Activated T-helper 17 cell treated with anti-CD3 and anti-CD28 coated beads, Interleukin-2, amount 50 U/mL, for 72 hours (primary cell): ENCODE data around the gene AGAP1. TPM values are rescaled to one million over a fixed set of nuclear protein-coding genes. Genes with fewer than 3 reads are reported as not detected.
"Not testable (repeated sequence)": the region's sequence is repeated elsewhere in the genome, so short reads cannot be mapped to it uniquely, and the experiment has no call there.

Experiments
- ATAC-seq: fragments of 150-1000 bp; cut with Tn5 transposase; replicated peaks from 2 replicates; pipeline ENCODE4 v1.10.0; 2021; ENCODE audit warnings: mild to moderate bottlenecking, moderate library complexity
- H3K27ac Mint-ChIP-seq: one replicate; pipeline ENCODE4 v1.8.0; 2022; ENCODE audit warnings: mixed read lengths
- H3K27me3 Mint-ChIP-seq: one replicate; pipeline ENCODE4 v1.8.0; 2022; ENCODE audit warnings: mixed read lengths
- H3K36me3 Mint-ChIP-seq: one replicate; pipeline ENCODE4 v1.8.0; 2022; ENCODE audit warnings: low read depth, mild to moderate bottlenecking, mixed read lengths
- H3K4me1 Mint-ChIP-seq: one replicate; pipeline ENCODE4 v1.8.0; 2022; ENCODE audit warnings: mixed read lengths
- H3K4me3 Mint-ChIP-seq: one replicate; pipeline ENCODE4 v1.8.0; 2022; ENCODE audit warnings: mild to moderate bottlenecking, mixed read lengths
- H3K9me3 Mint-ChIP-seq: one replicate; pipeline ENCODE4 v1.8.0; 2022; ENCODE audit warnings: mixed read lengths
- total RNA-seq, 2 donors: library from RNA; stranded (reverse); gene quantifications; one replicate each; pipeline ENCODE4 v1.2.3, GENCODE V29; 2022

Gene AGAP1
- total RNA-seq, 2 donors from 2014 or later = 2.2 to 5.3 TPM

DNA sequence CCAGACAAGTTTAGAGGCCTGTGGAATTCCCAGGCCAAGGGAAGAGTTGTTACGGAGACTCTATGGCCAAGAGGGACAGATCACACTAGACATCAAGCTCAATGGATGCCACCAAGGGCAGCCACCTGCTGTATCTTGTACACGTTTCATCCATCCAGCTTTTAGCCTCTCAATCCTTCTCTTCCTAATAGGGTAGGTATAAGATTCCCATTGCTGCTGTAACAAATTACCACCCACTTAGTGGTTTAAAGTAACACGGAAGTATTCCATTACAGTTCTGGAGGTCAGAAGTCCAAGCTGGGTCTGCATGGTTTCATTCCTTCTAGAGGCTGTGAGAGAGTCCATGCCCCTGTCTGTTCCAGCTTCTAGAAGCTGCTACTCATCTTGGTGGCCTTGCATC lies 586.6 kb downstream of the AGAP1 start:
- no peaks in the 10 kb centered on the region for H3K36me3 Mint-ChIP-seq
- no peak overlapping the region for H3K4me3 Mint-ChIP-seq
- H3K27ac Mint-ChIP-seq = no peak overlapping the region
- no peaks in the 10 kb centered on the region for H3K27me3 Mint-ChIP-seq
- no peaks in the 10 kb centered on the region for H3K4me1 Mint-ChIP-seq
- H3K9me3 Mint-ChIP-seq = no peaks in the 10 kb centered on the region
- no peak for ATAC-seq

DNA sequence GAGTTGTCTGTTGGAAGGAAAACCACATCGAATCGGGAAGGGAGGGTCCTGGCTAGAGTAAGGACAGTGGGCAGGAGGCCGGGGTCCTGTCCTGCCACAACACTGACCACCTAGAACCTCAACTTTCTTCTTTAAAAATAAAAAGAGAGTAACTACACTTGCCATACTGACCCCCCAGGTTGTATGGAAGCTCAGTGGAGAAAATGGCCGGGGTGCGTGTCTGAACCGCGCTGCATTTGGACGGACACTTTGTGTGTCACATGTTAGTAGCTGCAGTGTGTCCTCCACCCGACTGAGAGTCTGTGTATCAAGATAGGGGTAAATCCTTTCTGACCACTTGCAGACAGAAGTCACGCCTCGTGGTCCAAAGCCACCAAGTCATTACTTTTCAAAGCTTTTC lies 587.3 kb downstream of the AGAP1 start:
- H3K27me3 Mint-ChIP-seq = no peaks in the 10 kb centered on the region
- no peak overlapping the region for H3K27ac Mint-ChIP-seq
- no peaks in the 10 kb centered on the region for H3K9me3 Mint-ChIP-seq
- H3K4me1 Mint-ChIP-seq = no peaks in the 10 kb centered on the region
- no peaks in the 10 kb centered on the region for H3K36me3 Mint-ChIP-seq
- no peak overlapping the region for H3K4me3 Mint-ChIP-seq
- ATAC-seq = no peak

DNA sequence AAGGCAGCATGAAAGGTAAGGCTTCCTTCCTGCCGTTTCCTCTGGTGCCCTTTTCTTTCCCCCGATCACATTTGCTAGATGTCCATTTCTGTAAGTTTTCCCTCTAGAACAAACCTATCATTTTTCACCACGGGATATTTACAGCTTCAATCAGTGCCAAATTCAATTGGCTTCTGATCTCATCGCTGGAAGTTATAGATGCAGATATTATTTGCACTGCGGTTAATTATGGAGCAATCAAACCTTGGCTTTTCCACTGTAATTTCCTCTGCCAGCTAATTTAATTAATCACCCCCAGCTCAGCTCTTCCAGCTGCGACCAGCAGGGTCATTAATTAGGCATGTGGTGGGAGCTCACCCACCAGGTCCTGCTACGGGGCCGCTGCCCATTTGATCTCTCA lies 588.2 kb downstream of the AGAP1 start:
- ATAC-seq = no peak
- Mint-ChIP-seq H3K27me3 (no peaks in the 10 kb centered on the region), H3K4me1 (no peaks in the 10 kb centered on the region), H3K36me3 (no peaks in the 10 kb centered on the region), H3K9me3 (no peaks in the 10 kb centered on the region), H3K27ac (no peak overlapping the region), H3K4me3 (no peak overlapping the region)

DNA sequence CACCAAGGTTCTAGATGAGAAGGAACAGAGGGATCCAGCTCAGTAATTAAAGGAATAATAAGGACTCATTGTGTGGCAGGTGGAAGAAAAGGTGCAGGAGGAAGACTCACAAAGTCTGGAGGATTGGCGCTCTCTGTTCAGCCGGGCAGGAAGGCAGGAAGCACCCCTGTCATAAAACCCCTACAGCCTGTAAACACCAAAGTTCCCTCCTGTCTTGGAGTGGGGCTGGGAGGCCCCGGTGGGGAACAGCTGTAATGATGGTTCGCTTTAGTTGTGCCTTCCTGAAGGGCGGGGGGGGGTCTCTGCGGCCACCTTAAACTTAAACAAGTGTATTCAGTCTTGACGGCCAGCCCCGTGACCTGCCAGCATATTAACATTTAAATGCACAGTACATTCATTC lies 590.1 kb downstream of the AGAP1 start:
- Mint-ChIP-seq H3K27ac (no peak overlapping the region), H3K4me3 (no peak overlapping the region), H3K9me3 (no peaks in the 10 kb centered on the region), H3K4me1 (no peaks in the 10 kb centered on the region), H3K36me3 (no peaks in the 10 kb centered on the region), H3K27me3 (no peaks in the 10 kb centered on the region)
- no peak for ATAC-seq

DNA sequence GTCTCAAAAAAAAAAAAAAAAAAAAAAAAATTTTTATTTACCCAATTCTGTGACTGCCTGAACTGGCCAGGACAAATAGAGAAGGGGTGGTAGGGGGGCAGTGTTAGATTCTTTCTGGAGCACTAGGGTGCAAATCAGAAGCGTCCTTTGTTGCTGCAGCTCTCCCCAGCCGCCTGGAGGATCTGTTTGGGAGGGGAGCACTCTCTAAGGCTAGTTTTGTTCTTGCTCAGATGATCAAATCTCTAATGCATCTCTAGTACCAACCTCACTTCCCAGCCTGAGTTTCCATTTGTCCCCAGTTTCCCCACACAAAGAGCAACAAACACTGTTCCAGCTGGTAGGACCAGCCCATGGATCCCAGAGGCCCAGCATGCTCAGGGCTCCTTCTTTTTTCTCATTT lies 591.4 kb downstream of the AGAP1 start:
- no peaks in the 10 kb centered on the region for H3K36me3 Mint-ChIP-seq
- no peak overlapping the region for H3K4me3 Mint-ChIP-seq
- no peak for ATAC-seq
- no peaks in the 10 kb centered on the region for H3K27me3 Mint-ChIP-seq
- H3K9me3 Mint-ChIP-seq = no peaks in the 10 kb centered on the region
- no peak overlapping the region for H3K27ac Mint-ChIP-seq
- no peaks in the 10 kb centered on the region for H3K4me1 Mint-ChIP-seq

DNA sequence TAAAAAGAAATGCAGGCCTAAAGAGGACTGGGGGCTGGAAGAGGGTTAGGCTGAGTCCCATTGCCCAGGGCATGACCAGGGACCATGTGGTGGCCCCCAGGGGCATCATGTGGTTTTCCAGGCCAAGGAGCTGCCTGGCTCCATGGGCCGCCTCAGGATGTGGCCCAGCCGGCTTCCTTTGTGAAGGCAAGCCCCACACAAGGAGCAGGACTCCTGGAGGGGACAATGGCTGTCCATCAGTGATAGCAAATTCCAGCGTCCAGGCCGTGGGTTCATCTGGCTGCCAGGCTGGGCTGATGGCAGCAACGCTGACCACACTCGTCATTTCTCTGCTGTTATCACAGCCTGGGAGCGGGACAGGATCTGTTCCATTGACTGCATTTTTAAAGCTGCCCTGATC lies 591.8 kb downstream of the AGAP1 start:
- no peak overlapping the region for H3K27ac Mint-ChIP-seq
- no peaks in the 10 kb centered on the region for H3K9me3 Mint-ChIP-seq
- H3K4me3 Mint-ChIP-seq = no peak overlapping the region
- no peaks in the 10 kb centered on the region for H3K36me3 Mint-ChIP-seq
- ATAC-seq = no peak
- H3K27me3 Mint-ChIP-seq = no peaks in the 10 kb centered on the region
- no peaks in the 10 kb centered on the region for H3K4me1 Mint-ChIP-seq

DNA sequence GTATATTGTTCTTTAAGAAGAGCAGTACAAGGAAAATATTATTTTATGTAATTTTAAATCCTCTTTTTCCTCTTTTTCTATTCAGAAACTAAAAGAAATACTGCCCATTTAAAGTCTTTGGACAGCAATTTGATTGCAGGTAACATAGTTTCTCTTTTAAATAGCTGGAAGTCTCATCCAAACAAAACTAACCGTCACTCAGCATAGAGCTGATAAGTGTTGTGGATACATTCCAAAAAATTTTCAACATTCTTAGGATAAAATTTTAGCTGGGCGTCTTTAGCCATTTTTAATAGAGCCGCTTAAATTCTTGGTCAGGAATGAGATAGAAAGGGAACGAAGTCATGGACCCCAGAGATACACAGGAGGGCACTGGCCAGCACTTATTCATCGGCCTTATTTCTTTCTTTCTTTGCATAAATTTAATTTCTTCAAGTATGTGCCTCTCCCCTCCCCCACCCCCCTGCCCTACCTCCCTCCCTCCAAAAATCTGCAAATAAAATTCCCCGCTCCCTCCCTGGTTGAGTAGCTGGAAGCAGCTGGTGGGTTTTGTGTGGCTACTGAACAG lies 592.6 kb downstream of the AGAP1 start:
- no peaks in the 10 kb centered on the region for H3K36me3 Mint-ChIP-seq
- H3K27ac Mint-ChIP-seq = no peak overlapping the region
- H3K4me3 Mint-ChIP-seq = no peak overlapping the region
- no peaks in the 10 kb centered on the region for H3K9me3 Mint-ChIP-seq
- H3K27me3 Mint-ChIP-seq = no peaks in the 10 kb centered on the region
- H3K4me1 Mint-ChIP-seq = no peaks in the 10 kb centered on the region
- no peak for ATAC-seq

DNA sequence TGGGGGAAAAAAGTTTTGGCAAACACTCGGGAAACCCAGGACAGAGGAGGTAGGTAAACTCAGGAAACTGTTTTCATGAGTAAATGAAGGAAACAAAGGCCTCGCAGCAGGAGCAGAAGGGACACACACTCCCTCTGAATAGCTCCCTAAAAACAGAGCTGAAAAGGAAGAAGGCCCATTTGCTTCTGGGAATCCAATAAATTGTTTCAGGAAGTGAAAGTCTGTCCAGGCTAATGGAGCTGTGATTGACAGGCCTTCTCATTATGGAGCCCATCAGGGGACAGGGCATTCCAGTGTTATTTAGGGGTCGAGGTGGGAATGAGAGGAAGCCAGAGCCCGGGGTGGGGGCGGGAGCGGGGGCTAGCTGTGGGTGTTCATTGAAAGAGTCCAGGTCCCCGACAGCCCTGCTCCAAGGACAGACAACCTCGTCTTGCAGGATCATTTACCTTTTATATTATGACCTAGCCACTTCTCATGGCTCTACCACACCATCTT lies 593.2 kb downstream of the AGAP1 start:
- no peak for ATAC-seq
- no peaks in the 10 kb centered on the region for H3K27me3 Mint-ChIP-seq
- no peaks in the 10 kb centered on the region for H3K36me3 Mint-ChIP-seq
- H3K27ac Mint-ChIP-seq = no peak overlapping the region
- no peak overlapping the region for H3K4me3 Mint-ChIP-seq
- no peaks in the 10 kb centered on the region for H3K4me1 Mint-ChIP-seq
- no peaks in the 10 kb centered on the region for H3K9me3 Mint-ChIP-seq

DNA sequence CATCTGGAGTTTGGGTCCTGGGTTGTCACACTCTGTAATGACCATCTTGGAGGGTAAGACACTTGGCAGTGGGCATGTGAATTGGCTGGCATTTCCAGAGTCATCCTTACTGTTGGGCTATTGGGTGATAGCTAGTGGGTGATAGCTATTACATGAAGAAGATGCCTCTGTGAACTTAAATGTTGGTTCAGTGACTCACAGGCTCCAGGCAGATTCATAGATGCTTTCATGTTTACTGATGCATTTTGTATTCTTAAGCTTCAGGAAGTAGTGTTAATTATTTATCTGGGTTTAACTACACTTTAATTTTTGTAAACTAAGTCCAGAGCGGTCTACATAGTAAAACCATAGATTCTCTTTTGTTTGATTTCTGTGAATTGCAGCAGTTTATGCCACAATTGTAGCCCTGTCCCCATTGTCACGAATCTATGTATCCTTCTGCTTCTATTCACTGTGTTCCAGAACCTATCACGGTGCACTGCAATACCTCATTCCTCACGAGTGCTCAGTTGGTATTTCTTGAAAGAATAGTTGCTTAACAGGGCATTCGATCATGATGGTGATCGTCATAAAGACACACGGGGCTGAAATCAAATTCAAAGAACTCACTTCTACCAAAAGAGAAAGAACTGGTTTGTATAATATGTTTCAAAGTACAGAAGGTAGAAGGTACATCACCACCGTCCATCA lies 594.7 kb downstream of the AGAP1 start:
- Mint-ChIP-seq H3K27ac (no peak overlapping the region), H3K9me3 (no peaks in the 10 kb centered on the region), H3K4me1 (no peaks in the 10 kb centered on the region), H3K4me3 (no peak overlapping the region), H3K36me3 (no peaks in the 10 kb centered on the region), H3K27me3 (no peaks in the 10 kb centered on the region)
- no peak for ATAC-seq

DNA sequence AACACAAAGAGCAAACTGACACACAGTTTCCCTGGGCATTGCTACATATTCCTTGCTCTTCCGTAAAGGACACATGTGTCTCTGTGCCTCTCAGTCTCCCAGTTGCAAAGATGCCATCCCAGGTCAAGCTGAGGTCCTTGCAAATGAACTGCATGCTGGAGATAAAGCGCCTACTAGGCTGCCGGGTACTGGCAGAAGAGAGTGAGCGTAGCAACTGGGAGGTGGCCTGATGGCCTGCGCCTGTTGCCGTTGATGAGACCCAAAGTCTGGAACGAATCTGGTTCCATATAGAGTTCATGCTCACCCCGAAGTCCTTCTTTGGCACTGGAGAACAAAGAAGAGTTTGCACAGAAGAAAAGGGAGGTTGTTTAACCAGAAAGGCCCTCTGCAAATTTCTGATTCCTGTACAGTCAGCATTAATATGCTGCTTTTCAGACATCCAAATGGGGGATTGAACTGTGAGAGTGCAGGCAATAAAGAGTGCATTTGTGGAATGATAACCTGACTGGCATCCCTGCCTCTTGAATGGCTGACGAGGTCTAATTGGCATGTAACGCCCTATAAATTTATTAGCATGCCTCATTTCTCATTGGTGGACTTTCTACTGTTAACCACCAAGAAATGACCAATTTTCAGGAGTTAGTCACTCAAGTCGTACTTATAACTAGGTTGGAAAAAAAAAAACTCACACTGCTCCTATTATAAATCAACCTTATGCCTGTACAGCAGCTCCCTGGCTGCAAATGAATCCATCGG lies 595.6 kb downstream of the AGAP1 start:
- Mint-ChIP-seq H3K27ac (no peak overlapping the region), H3K27me3 (no peaks in the 10 kb centered on the region), H3K9me3 (no peaks in the 10 kb centered on the region), H3K36me3 (no peaks in the 10 kb centered on the region), H3K4me3 (no peak overlapping the region), H3K4me1 (no peaks in the 10 kb centered on the region)
- ATAC-seq = no peak

DNA sequence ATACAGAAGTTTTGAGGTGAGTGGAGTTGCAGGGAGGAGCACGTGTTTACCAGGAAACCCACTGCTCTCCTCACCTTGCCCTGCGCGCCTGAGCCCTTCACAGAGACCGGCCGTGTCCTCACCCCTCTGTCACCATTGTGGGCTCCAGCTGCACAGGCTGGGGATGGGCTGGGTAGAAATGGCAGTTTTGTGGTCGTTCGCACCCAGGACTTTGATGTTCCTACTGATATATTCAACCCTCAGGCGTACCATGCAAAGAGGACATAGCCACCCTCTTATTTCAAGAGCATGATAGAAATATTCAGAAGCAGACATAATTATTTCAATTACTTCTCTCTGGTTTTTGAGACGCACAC lies 596.2 kb downstream of the AGAP1 start:
- Mint-ChIP-seq H3K27me3 (no peaks in the 10 kb centered on the region), H3K4me3 (no peak overlapping the region), H3K27ac (no peak overlapping the region), H3K36me3 (no peaks in the 10 kb centered on the region), H3K9me3 (no peaks in the 10 kb centered on the region), H3K4me1 (no peaks in the 10 kb centered on the region)
- ATAC-seq = no peak

DNA sequence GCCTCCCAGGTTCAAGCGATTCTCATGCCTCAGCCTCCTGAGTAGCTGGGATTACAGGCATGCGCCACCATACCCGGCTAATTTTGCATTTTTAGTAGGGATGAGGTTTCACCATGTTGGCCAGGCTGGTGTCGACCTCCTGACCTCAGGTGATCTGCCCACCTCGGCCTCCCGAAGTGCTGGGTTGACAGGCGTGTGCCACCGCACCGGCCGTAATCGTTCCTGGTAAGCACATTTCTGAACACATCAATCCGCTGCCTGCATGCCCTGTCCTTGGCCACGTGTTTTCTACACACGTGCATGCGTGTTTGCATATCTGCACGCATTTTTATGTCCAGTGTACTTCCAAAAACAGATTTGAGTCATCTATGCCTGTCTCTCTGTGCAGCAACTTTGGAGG lies 597.0 kb downstream of the AGAP1 start:
- not testable (repeated sequence) for H3K4me3 Mint-ChIP-seq, ATAC-seq, H3K9me3 Mint-ChIP-seq, H3K27ac Mint-ChIP-seq, H3K27me3 Mint-ChIP-seq, H3K36me3 Mint-ChIP-seq, H3K4me1 Mint-ChIP-seq

DNA sequence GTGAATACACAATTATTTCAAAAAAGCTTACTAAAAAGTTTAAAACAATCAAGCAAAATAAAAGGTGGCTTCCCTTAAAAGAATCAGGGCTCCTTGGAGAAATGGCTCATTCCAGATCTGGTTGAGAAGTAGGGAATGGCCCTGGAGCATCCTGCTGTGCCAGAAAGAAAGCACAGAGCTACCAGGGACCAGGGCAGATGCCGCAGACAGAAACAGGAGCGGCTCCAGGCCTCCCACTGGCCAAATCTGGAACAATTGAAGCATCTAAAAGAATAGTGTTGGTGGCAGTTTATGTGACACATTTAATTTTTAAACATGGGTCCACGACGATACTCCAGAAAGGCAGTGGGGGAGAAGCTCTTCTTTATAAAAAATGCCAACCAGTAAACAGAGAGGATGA lies 598.9 kb downstream of the AGAP1 start:
- Mint-ChIP-seq H3K9me3 (no peaks in the 10 kb centered on the region), H3K4me3 (no peak overlapping the region), H3K4me1 (no peaks in the 10 kb centered on the region), H3K36me3 (no peaks in the 10 kb centered on the region), H3K27me3 (no peaks in the 10 kb centered on the region), H3K27ac (no peak overlapping the region)
- no peak for ATAC-seq

DNA sequence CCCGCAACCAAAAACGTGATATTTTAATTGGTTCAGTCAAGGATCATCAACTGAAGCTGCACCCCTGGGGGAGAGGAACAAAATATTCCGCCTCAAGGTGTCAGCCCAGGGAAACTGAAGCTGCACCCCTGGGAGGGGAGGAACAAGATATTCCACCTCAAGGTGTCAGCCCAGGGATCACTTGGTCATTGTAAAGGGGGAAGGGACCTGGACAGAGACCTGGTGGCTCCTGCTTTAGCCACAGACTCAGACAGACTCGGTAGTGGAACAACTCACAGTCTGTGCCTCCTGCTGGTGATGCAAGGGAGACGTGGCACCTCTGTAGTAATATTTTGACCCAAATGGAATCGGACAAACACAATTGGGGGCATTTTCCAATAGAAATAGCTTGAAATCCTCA lies 599.3 kb downstream of the AGAP1 start:
- Mint-ChIP-seq H3K27me3 (no peaks in the 10 kb centered on the region), H3K9me3 (no peaks in the 10 kb centered on the region), H3K36me3 (no peaks in the 10 kb centered on the region), H3K4me1 (no peaks in the 10 kb centered on the region), H3K4me3 (no peak overlapping the region), H3K27ac (no peak overlapping the region)
- ATAC-seq = no peak

DNA sequence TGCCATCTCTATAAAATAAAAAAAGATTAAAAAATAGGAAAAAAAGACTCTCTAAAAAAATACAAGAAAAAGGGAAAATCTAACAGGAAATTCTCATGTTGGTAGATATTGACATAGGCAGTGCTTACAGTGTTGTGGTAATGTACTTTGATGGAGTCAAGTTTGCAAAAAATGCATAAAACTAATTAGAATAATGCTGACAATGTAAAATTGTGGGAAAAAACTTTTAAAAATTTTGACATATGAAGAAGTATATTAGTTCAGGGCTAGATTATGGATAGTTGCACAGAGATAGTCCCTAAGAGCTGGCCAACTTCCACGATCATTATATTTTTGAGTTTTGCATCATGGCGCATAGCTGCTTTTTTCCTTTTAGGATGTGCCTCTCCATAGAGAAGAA lies 601.7 kb downstream of the AGAP1 start:
- Mint-ChIP-seq H3K9me3 (no peaks in the 10 kb centered on the region), H3K4me3 (no peak overlapping the region), H3K4me1 (no peaks in the 10 kb centered on the region), H3K27ac (no peak overlapping the region), H3K27me3 (no peaks in the 10 kb centered on the region), H3K36me3 (no peaks in the 10 kb centered on the region)
- no peak for ATAC-seq
